Spinal cord (tissue), 10 donors: Measurements from ENCODE around the gene EHMT1. TPM values are rescaled to one million over a fixed set of nuclear protein-coding genes. Genes with fewer than 3 reads are reported as not detected.
A peak's percentile ranks its signal among the peaks of the same experiment; 100 is the strongest.

Experiments
- DNase-seq, 6 donors: peaks; one replicate each; pipeline versions ENCODE4 v3.0.0 to v3.0.0-alpha.2; 2013 to 2015; ENCODE audit warnings: low spot score in 6 of 6, low read depth in 4 of 6
- H3K27ac ChIP-seq: one replicate; pipeline ENCODE4 v1.5.1; 2013; ENCODE audit warnings: low read depth, low read length, control low read depth
- H3K27me3 ChIP-seq: one replicate; pipeline ENCODE4 v1.6.1; 2013; ENCODE audit warnings: low read length; ENCODE audit not compliant: control insufficient read depth, insufficient read depth
- H3K36me3 ChIP-seq: one replicate; pipeline ENCODE4 v1.6.1; 2013; ENCODE audit warnings: low read length; ENCODE audit not compliant: control insufficient read depth, insufficient read depth
- H3K4me1 ChIP-seq: one replicate; pipeline ENCODE4 v1.6.1; 2013; ENCODE audit warnings: low read length; ENCODE audit not compliant: control insufficient read depth, insufficient read depth
- H3K4me3 ChIP-seq: one replicate; pipeline ENCODE4 v1.5.1; 2013; ENCODE audit warnings: low read depth, low read length, control low read depth
- H3K9me3 ChIP-seq: one replicate; pipeline ENCODE4 v1.6.1; 2013; ENCODE audit warnings: low read length; ENCODE audit not compliant: control insufficient read depth, insufficient read depth
- WGBS: methylation state at CpG from one replicate; pipeline ENCODE4 v1.1.5; 2013; ENCODE audit warnings: missing lambda C conversion rate; ENCODE audit not compliant: insufficient coverage; 5-methylcytosine and 5-hydroxymethylcytosine counted together
- polyA plus RNA-seq, 2 donors: library from polyadenylated mRNA; unstranded; fragments of 120-200 nt; gene quantifications; one replicate each; pipeline ENCODE4 v1.2.1, GENCODE V29; 2013; ENCODE audit not compliant: insufficient read length in 2 of 2
- total RNA-seq, 2 donors: library from RNA; depleted of rRNA in 1 of 2; stranded (reverse); fragments of 120-200 nt in 1 of 2; fragments of >200 nt in 1 of 2; gene quantifications; one replicate each; pipeline versions ENCODE4 v1.2.3 to v1.2.4, GENCODE V29; 2013 to 2014
- donor health status: healthy.

The EHMT1 gene
- total and polyA plus RNA-seq, 4 donors: 35.8 to 86.2 (median 57.1) TPM

DNA sequence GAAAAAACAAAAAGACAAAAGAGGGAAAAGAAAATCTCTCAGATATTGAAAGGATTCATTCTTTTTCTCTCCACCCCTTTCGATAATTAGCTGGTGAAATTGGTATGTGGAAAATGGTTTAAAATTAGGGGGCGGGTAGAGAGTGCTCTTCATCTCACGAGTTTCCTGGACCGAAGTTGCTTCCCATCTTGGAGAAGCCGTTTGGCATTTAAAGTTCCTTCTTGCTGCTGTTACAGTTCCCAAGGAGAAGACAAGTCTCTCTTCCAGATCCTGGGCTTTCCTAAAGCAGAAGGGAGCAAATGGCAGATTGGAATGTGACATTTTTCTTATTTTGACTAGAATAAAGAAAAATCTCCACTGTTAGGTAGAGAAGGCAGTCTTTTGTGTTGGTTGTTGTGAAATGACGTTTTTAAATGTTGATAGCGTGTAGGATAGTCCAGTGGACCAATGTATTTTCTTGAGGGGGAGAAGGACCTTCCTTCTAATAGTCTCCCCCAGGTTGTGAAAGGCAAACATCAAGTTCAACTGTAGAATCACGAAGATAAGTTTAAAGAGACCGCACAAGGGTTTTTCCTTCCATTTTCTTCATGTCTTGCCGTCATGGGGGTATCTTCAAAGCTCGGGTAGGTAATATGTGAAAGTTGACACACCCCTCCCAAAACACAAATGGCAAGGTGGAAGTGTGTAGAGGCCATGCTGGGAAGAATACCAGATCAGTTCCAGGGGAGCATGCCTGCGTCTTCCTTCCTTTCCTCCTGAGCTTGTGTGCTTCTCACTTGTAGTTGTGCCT, 77.5 kb downstream of the EHMT1 start:
- H3K4me1 ChIP-seq: peaks cover 28% of the 10 kb centered on the region
- H3K36me3 ChIP-seq: peaks cover 15% of the 10 kb centered on the region
- no peaks in the 10 kb centered on the region for H3K27me3 ChIP-seq
- peak in 1 of 6 donors; percentile 55 for DNase-seq
- no peaks in the 10 kb centered on the region for H3K9me3 ChIP-seq
- H3K27ac ChIP-seq: no peak overlapping the region
- WGBS: 66% methylated on average over 4 of the region's 12 CpGs
- no peak overlapping the region for H3K4me3 ChIP-seq

GRCh38 chr9:137697193-137697592, 78.4 kb downstream of the EHMT1 start:
- H3K36me3 ChIP-seq: peaks cover 15% of the 10 kb centered on the region
- no peaks in the 10 kb centered on the region for H3K27me3 ChIP-seq
- WGBS: 100% methylated on average over 1 of the region's 5 CpGs
- peaks cover 23% of the 10 kb centered on the region for H3K4me1 ChIP-seq
- DNase-seq: no peak
- H3K9me3 ChIP-seq: peaks cover under 1% of the 10 kb centered on the region
- no peak overlapping the region for H3K27ac ChIP-seq
- H3K4me3 ChIP-seq: no peak overlapping the region

DNA sequence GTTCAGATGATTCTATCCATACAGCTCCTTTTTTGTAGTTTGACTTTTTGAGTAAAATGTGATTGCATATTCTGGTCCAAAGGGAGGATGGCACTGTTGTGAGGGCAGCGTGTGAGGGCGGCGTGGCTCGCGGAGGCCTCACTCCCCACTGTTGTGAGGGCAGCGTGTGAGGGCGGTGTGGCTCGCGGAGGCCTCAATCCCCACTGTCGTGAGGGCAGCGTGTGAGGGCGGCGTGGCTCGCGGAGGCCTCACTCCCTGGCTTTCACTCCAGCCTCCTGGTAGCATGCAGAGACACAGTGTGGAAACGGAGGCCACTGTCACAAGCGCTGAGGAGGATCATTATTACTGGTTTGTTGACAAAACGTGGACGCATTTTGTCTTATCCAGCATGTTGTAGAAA, 79.0 kb downstream of the EHMT1 start:
- WGBS: 93% methylated on average over 16 of the region's 19 CpGs
- peaks cover 19% of the 10 kb centered on the region for H3K36me3 ChIP-seq
- no peaks in the 10 kb centered on the region for H3K27me3 ChIP-seq
- H3K4me1 ChIP-seq: peaks cover 16% of the 10 kb centered on the region
- DNase-seq: no peak
- no peak overlapping the region for H3K27ac ChIP-seq
- H3K9me3 ChIP-seq: peaks cover 6% of the 10 kb centered on the region
- no peak overlapping the region for H3K4me3 ChIP-seq

DNA sequence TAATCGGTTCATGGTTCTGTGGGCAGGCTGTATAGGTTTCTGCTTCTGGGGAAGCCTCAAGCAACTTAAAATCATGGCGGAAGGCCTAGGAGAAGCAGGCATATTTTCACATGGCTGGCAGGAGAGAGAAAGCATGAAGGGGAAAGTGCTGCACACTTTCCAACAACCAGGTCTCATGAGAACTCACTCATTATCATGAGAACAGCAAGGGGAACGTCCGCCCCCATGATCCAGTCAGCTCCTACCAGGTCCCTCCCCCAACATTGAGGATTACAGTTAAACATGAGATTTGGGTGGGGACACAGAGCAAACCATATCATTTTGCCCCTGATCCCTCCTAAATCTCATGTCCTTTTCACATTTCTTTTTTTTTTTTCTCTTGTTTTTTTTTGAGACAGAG, 82.1 kb downstream of the EHMT1 start:
- no peaks in the 10 kb centered on the region for H3K27me3 ChIP-seq
- 80% methylated on average over 2 of the region's 4 CpGs for WGBS
- no peak for DNase-seq
- H3K4me1 ChIP-seq: no peaks in the 10 kb centered on the region
- no peak overlapping the region for H3K4me3 ChIP-seq
- H3K27ac ChIP-seq: no peak overlapping the region
- peaks cover 10% of the 10 kb centered on the region for H3K9me3 ChIP-seq
- peaks cover 10% of the 10 kb centered on the region for H3K36me3 ChIP-seq

DNA sequence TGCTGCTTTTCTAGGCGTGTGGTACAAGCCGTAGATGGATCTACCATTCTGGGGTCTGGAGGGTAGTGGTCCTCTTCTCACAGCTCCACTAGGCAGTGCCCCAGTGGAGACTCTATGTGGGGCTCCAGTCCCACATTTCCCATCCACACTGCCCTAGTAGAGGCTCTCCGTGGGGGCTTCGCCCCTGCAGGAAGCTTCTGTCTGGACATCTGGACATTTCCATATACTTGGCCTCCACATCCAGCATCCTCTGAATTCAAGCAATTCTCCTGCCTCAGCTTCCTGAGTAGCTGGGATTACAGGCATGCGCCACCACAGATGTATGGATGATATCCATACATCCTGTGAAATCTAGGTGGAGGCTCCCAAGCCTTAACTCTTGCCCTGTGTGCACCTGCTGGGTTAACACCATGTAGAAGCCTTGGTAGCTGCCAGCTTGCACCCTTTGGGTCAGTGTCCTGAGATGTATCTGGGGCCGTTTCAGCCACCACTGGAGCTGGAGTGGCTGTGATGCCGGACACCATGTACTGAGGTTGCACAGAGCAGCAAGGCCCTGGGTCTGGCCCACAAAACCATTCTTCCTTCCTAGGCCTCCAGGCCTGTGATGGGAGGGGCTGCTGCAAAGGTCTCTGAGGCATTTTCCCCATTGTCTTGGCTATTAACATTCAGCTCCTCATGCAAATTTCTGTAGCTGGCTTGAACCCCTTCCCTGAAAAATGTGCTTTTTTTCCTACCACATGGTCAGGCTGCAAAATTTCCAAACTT, 84.0 kb downstream of the EHMT1 start:
- Histone ChIP-seq H3K27ac (no peak overlapping the region), H3K9me3 (peaks cover 10% of the 10 kb centered on the region), H3K27me3 (no peaks in the 10 kb centered on the region), H3K4me1 (peaks cover 4% of the 10 kb centered on the region), H3K36me3 (peaks cover 5% of the 10 kb centered on the region), H3K4me3 (no peak overlapping the region)
- 100% methylated on average over 5 of the region's 7 CpGs for WGBS
- no peak for DNase-seq

DNA sequence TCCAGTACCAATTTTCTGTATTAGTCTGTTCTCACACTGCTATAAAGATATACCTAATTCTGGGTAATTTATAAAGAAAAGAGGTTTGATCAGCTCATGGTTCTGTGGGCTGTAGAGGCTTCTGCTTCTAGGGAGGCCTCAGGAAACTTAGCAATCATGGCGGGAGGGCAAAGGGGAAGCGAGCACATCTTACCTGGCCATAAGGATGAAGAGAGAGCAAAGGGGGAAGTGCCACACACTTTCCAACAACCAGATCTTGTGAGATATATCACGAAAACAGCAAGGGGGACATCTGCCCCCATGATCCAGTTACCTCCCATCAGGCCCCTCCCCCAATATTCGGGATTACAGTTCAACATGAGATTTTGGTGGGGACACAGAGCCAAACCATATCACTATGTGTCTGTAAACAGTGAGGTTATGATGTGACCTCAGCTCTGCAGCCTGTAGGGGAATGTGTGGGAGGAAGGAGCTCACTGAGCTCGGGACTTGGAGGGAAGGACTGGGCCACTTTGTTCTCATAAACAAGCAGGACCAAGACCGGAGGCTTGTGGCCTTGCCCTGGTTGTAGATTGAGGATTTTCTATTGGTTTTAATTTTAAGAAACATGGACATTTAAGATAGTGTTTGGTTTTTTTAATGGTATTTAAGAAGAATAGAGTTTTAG, 85.2 kb downstream of the EHMT1 start:
- Histone ChIP-seq H3K27me3 (no peaks in the 10 kb centered on the region), H3K4me3 (no peak overlapping the region), H3K36me3 (peaks cover 4% of the 10 kb centered on the region), H3K27ac (no peak overlapping the region), H3K4me1 (peaks cover 4% of the 10 kb centered on the region), H3K9me3 (peaks cover 10% of the 10 kb centered on the region)
- WGBS: 100% methylated on average over 2 of the region's 6 CpGs
- DNase-seq: no peak

- H3K36me3 ChIP-seq: peaks cover 10% of the 10 kb centered on the region
- H3K4me3 ChIP-seq: no peak overlapping the region
- no peak for DNase-seq
- no peak overlapping the region for H3K27ac ChIP-seq
- H3K9me3 ChIP-seq: peaks cover 10% of the 10 kb centered on the region
- no peaks in the 10 kb centered on the region for H3K27me3 ChIP-seq
- 87% methylated on average over 7 of the region's 8 CpGs for WGBS
- peaks cover 4% of the 10 kb centered on the region for H3K4me1 ChIP-seq
Measured at GRCh38 chr9:137705443-137705863, 86.6 kb downstream of the EHMT1 start.

- peaks cover 10% of the 10 kb centered on the region for H3K9me3 ChIP-seq
- H3K27me3 ChIP-seq: no peaks in the 10 kb centered on the region
- DNase-seq: no peak
- H3K4me1 ChIP-seq: peaks cover 4% of the 10 kb centered on the region
- H3K27ac ChIP-seq: no peak overlapping the region
- 73% methylated on average over 7 of the region's 10 CpGs for WGBS
- H3K4me3 ChIP-seq: no peak overlapping the region
- peaks cover 13% of the 10 kb centered on the region for H3K36me3 ChIP-seq
Measured at GRCh38 chr9:137705906-137706305, 87.1 kb downstream of the EHMT1 start.

- Histone ChIP-seq H3K4me1 (peaks cover 4% of the 10 kb centered on the region), H3K36me3 (peaks cover 25% of the 10 kb centered on the region), H3K9me3 (peaks cover 8% of the 10 kb centered on the region), H3K27ac (no peak overlapping the region), H3K4me3 (no peak overlapping the region), H3K27me3 (no peaks in the 10 kb centered on the region)
- no peak for DNase-seq
- WGBS: 60% methylated on average over 2 of the region's 6 CpGs
Measured at GRCh38 chr9:137707361-137707760, 88.6 kb downstream of the EHMT1 start.
